Heart left ventricle (tissue), 16 donors: ENCODE data around the gene OPCML. TPM values are rescaled to one million over a fixed set of nuclear protein-coding genes. Genes with fewer than 3 reads are reported as not detected.

Source experiments
- ATAC-seq, 4 donors: fragments of 200-7000 bp; cut with Tn5 transposase; one replicate each; pipeline ENCODE4 v1.9.1; 2020 to 2022; ENCODE audit warnings: moderate library complexity in 4 of 4, mild to moderate bottlenecking in 3 of 4, moderate number of reproducible peaks in 1 of 4
- DNase-seq, 5 donors: peaks; one replicate each; pipeline ENCODE4 v3.0.0-alpha.2; 2020
- H3K27ac ChIP-seq, 12 donors: fragments of 200-600 bp; sonication (generic) in 4 of 12; one replicate each; pipeline versions ENCODE4 v1.5.0 to v1.8.0; 2016 to 2022; ENCODE audit warnings: mild to moderate bottlenecking in 2 of 12
- H3K27me3 ChIP-seq, 9 donors: fragments of 200-600 bp; sonication (generic) in 2 of 9; one replicate each; pipeline versions ENCODE4 v1.5.1 to v1.8.0; 2016 to 2022; ENCODE audit warnings: mild to moderate bottlenecking in 3 of 9
- H3K36me3 ChIP-seq, 9 donors: fragments of 200-600 bp; sonication (generic) in 2 of 9; one replicate each; pipeline versions ENCODE4 v1.5.0 to v1.8.0; 2018 to 2022; ENCODE audit warnings: mild to moderate bottlenecking in 2 of 9
- H3K4me1 ChIP-seq, 12 donors: fragments of 200-600 bp; sonication (generic) in 4 of 12; one replicate each; pipeline versions ENCODE4 v1.5.0 to v1.8.0; 2016 to 2022; ENCODE audit warnings: mild to moderate bottlenecking in 3 of 12
- H3K4me3 ChIP-seq, 12 donors: fragments of 200-600 bp; sonication (generic) in 4 of 12; one replicate each; pipeline versions ENCODE4 v1.5.0 to v1.8.0; 2017 to 2022; ENCODE audit warnings: mild to moderate bottlenecking in 9 of 12, moderate library complexity in 4 of 12
- H3K9me3 ChIP-seq, 12 donors: fragments of 200-600 bp; sonication (generic) in 4 of 12; one replicate each; pipeline versions ENCODE4 v1.5.0 to v1.8.0; 2016 to 2022; ENCODE audit warnings: mild to moderate bottlenecking in 1 of 12
- CTCF ChIP-seq, 12 donors: fragments of 200-600 bp; sonication (generic) in 4 of 12; IDR thresholded peaks; one replicate each; pipeline versions ENCODE4 v1.5.0 to v1.8.0; 2018 to 2022; ENCODE audit warnings: antibody characterized with exemption in 12 of 12, mild to moderate bottlenecking in 5 of 12
- POLR2A ChIP-seq, 2 donors: fragments of 450-650 bp; IDR thresholded peaks; one replicate each; pipeline ENCODE4 v1.6.1; 2017; ENCODE audit warnings: antibody characterized with exemption in 2 of 2, mild to moderate bottlenecking in 2 of 2, moderate library complexity in 2 of 2
- WGBS, 4 donors: extraction: QIAGEN DNeasy Blood & Tissue Kit in 2 of 4; methylation state at CpG; one replicate each; pipeline versions ENCODE4 v1.1.5 to v1.1.7; 2013 to 2018; 5-methylcytosine and 5-hydroxymethylcytosine counted together
- intact Hi-C, 10 donors: fragments of 100-400 bp; cut with DNase I; formaldehyde crosslinking; loops; one replicate each; pipeline versions ENCODE4 v1.11.1 to v1.14.2; 2022
- polyA plus RNA-seq, 2 donors: library from polyadenylated mRNA; stranded (reverse); fragments of 200-250 nt; gene quantifications; one replicate each; pipeline ENCODE4 v1.2.3, GENCODE V29; 2013
- total RNA-seq, 9 donors: library from RNA; depleted of rRNA in 2 of 9; stranded (reverse); fragments of >200 nt in 2 of 9; fragmentation: NEBNext Ultra II Directional in 3 of 9; extraction: Animal tissue kit (Norgen Biotek cat#: 25700) in 3 of 9; gene quantifications; one replicate each; pipeline versions ENCODE4 v1.1.0 to v1.2.4, GENCODE V29; 2016 to 2023
- donor health status: ischemic (EF 13 %, LVEDD 7.1; RV severe dilation, severe dysfunction).
- donor health status: healthy with polysubstance abuse.
- donor health status: DM: no; HTN: yes; CAD: no.
- donor health status: DM: no; HTN: no; CAD: no.
- donor health status: ischemic (EF 25% LVEDD 6.9; RV normal size, moderate dysfunction).
- donor health status: ischemic (EF 25% LVEDD 5.7; RV mildly dilated, moderate dysfunction).
- donor health status: healthy.
- donor health status: DM: yes; HTN: yes; CAD: no.
- donor health status: ischemic (EF 35%, LVEDD 5.7; RV mildly dilated, moderate dysfunction).
- donor health status: nonischemic (EF 11% LVEDD 7.7; RV severe dilation, severe dysfunction).
- donor health status: DM: yes; HTN: yes; CAD: no.
- donor health status: PGD.
- donor health status: ischemic (EF 29% LVEDD 5.4; RV normal size, mild dysfunction).
- donor health status: nonischemic (EF 23%, LVEDD 6.1; RV moderate dilation, normal function).

OPCML gene
- total and polyA plus RNA-seq, 11 donors, result 0.04 to 1.3 (median 0.23) TPM; not detected in 3

- H3K4me1 ChIP-seq, result no peaks in the 10 kb centered on the region
- DNase-seq, result no peak
- H3K36me3 ChIP-seq, result no peaks in the 10 kb centered on the region
- intact Hi-C loops, result loop anchor here in 1 of 10 donors (10.0 kb wide), 1 partner anchor 61 kb away; no protein-coding TSS in a partner anchor
- no peak overlapping the region for H3K27ac ChIP-seq
- no peak for TF ChIP-seq CTCF (IDR thresholded peaks at IDR 0.05)
- no peak for TF ChIP-seq POLR2A (IDR thresholded peaks at IDR 0.05)
- H3K9me3 ChIP-seq, result no peaks in the 10 kb centered on the region
- H3K4me3 ChIP-seq, result no peak overlapping the region
- 50 to 58% (median 52%) methylated on average over 6 of the region's 6 CpGs for WGBS, 4 donors
- no peak for ATAC-seq
- peaks cover 0 to 5% (median 0%) of the 10 kb centered on the region in 9 donors for H3K27me3 ChIP-seq
Observed at GRCh38 chr11:132973686-132974085, 558.6 kb downstream of the OPCML start.

GRCh38 chr11:132972565-132972964, 559.7 kb downstream of the OPCML start:
- ATAC-seq, result no peak
- H3K4me3 ChIP-seq, result no peak overlapping the region
- H3K4me1 ChIP-seq, result no peaks in the 10 kb centered on the region
- intact Hi-C loops, result loop anchor here in 1 of 10 donors (10.0 kb wide), 1 partner anchor 62 kb away; no protein-coding TSS in a partner anchor
- no peaks in the 10 kb centered on the region for H3K36me3 ChIP-seq
- H3K9me3 ChIP-seq, result no peaks in the 10 kb centered on the region
- no peak for TF ChIP-seq POLR2A (IDR thresholded peaks at IDR 0.05)
- TF ChIP-seq CTCF (IDR thresholded peaks at IDR 0.05), result no peak
- no peak for DNase-seq
- H3K27ac ChIP-seq, result no peak overlapping the region
- WGBS, 4 donors, result 72 to 80% (median 76%) methylated on average over 3 of the region's 3 CpGs
- H3K27me3 ChIP-seq, result peaks cover 0 to 4% (median 0%) of the 10 kb centered on the region in 9 donors

GRCh38 chr11:132971351-132971750, 561.0 kb downstream of the OPCML start:
- Histone ChIP-seq H3K4me3 (no peak overlapping the region), H3K27me3 (no peaks in the 10 kb centered on the region), H3K27ac (no peak overlapping the region), H3K4me1 (no peaks in the 10 kb centered on the region), H3K36me3 (no peaks in the 10 kb centered on the region), H3K9me3 (no peaks in the 10 kb centered on the region)
- WGBS, 4 donors, result 57 to 67% (median 66%) methylated on average over 4 of the region's 4 CpGs
- intact Hi-C loops, result loop anchor here in 1 of 10 donors (10.0 kb wide), 1 partner anchor 63 kb away; no protein-coding TSS in a partner anchor
- ATAC-seq (no peak), DNase-seq (no peak)
- TF ChIP-seq POLR2A (IDR thresholded peaks at IDR 0.05) (no peak), CTCF (IDR thresholded peaks at IDR 0.05) (no peak)

GRCh38 chr11:132969892-132970291, 562.4 kb downstream of the OPCML start:
- Histone ChIP-seq H3K9me3 (peaks cover 0 to 9% (median 0%) of the 10 kb centered on the region in 12 donors), H3K36me3 (no peaks in the 10 kb centered on the region), H3K27ac (no peak overlapping the region), H3K4me1 (no peaks in the 10 kb centered on the region), H3K4me3 (no peak overlapping the region), H3K27me3 (no peaks in the 10 kb centered on the region)
- TF ChIP-seq CTCF (IDR thresholded peaks at IDR 0.05), result no peak
- TF ChIP-seq POLR2A (IDR thresholded peaks at IDR 0.05), result no peak
- DNase-seq (no peak), ATAC-seq (no peak)
- intact Hi-C loops, result loop anchor here in 1 of 10 donors (10.0 kb wide), 1 partner anchor 65 kb away; no protein-coding TSS in a partner anchor
- 78 to 85% (median 82%) methylated on average over 4 of the region's 4 CpGs for WGBS, 4 donors
